ENCODE measurements around the gene TMEM81.

Gene TMEM81

GRCh38 chr1:205068001-205068400 is 16.3 kb downstream of the TMEM81 start:
- Histone ChIP-seq H3K9ac (ENCODE audit: low read length) (no peak overlapping the region), H3K9me3 (ENCODE audit: control insufficient read depth, insufficient read depth, low read depth, low read length) (no peaks in the 10 kb centered on the region), H3K27me3 (ENCODE audit: control insufficient read depth, insufficient read depth, low read length) (peaks cover 3% of the 10 kb centered on the region; the same call in 1 of the 2 replicates), H3K27ac (ENCODE audit: low read depth, low read length) (no peak overlapping the region), H3K4me3 (ENCODE audit: low read depth, low read length) (no peak overlapping the region), H3K4me1 (ENCODE audit: control insufficient read depth, insufficient read depth, low read length) (0 out of 2 replicates have a peak, but pooled peaks cover 2% of the 10 kb centered on the region), H3K36me3 (ENCODE audit: control insufficient read depth, insufficient read depth, low read length) (no peaks in the 10 kb centered on the region)

- Histone ChIP-seq H3K9me3 (ENCODE audit: control insufficient read depth, insufficient read depth, low read depth, low read length) (no peaks in the 10 kb centered on the region), H3K4me1 (ENCODE audit: control insufficient read depth, insufficient read depth, low read length) (peaks cover 3% of the 10 kb centered on the region; the same call in 1 of the 2 replicates), H3K9ac (ENCODE audit: low read length) (no peak overlapping the region), H3K27ac (ENCODE audit: low read depth, low read length) (no peak overlapping the region), H3K27me3 (ENCODE audit: control insufficient read depth, insufficient read depth, low read length) (peaks cover 3% of the 10 kb centered on the region; the same call in 1 of the 2 replicates), H3K4me3 (ENCODE audit: low read depth, low read length) (no peak overlapping the region), H3K36me3 (ENCODE audit: control insufficient read depth, insufficient read depth, low read length) (no peaks in the 10 kb centered on the region)
Observed at GRCh38 chr1:205067031-205067430, 17.2 kb downstream of the TMEM81 start.

- Histone ChIP-seq H3K9me3 (ENCODE audit: control insufficient read depth, insufficient read depth, low read depth, low read length) (no peaks in the 10 kb centered on the region), H3K36me3 (ENCODE audit: control insufficient read depth, insufficient read depth, low read length) (no peaks in the 10 kb centered on the region), H3K27me3 (ENCODE audit: control insufficient read depth, insufficient read depth, low read length) (peaks cover 3% of the 10 kb centered on the region; the same call in 1 of the 2 replicates), H3K4me1 (ENCODE audit: control insufficient read depth, insufficient read depth, low read length) (peaks cover 6% of the 10 kb centered on the region; the same call in 1 of the 2 replicates), H3K9ac (ENCODE audit: low read length) (no peak overlapping the region), H3K27ac (ENCODE audit: low read depth, low read length) (no peak overlapping the region), H3K4me3 (ENCODE audit: low read depth, low read length) (no peak overlapping the region)
Observed at GRCh38 chr1:205066141-205066818, 18.0 kb downstream of the TMEM81 start.

- Histone ChIP-seq H3K27ac (ENCODE audit: low read depth, low read length) (no peak overlapping the region), H3K4me1 (ENCODE audit: control insufficient read depth, insufficient read depth, low read length) (peaks cover 4% of the 10 kb centered on the region; the same call in 1 of the 2 replicates), H3K36me3 (ENCODE audit: control insufficient read depth, insufficient read depth, low read length) (no peaks in the 10 kb centered on the region), H3K9ac (ENCODE audit: low read length) (no peak overlapping the region), H3K4me3 (ENCODE audit: low read depth, low read length) (no peak overlapping the region), H3K9me3 (ENCODE audit: control insufficient read depth, insufficient read depth, low read depth, low read length) (no peaks in the 10 kb centered on the region), H3K27me3 (ENCODE audit: control insufficient read depth, insufficient read depth, low read length) (peaks cover 3% of the 10 kb centered on the region; the same call in 1 of the 2 replicates)
Observed at GRCh38 chr1:205065666-205066065, 18.6 kb downstream of the TMEM81 start.

GRCh38 chr1:205064741-205065316 is 19.4 kb downstream of the TMEM81 start:
- Histone ChIP-seq H3K27me3 (ENCODE audit: control insufficient read depth, insufficient read depth, low read length) (peaks cover 3% of the 10 kb centered on the region; the same call in 1 of the 2 replicates), H3K9ac (ENCODE audit: low read length) (no peak overlapping the region), H3K36me3 (ENCODE audit: control insufficient read depth, insufficient read depth, low read length) (no peaks in the 10 kb centered on the region), H3K9me3 (ENCODE audit: control insufficient read depth, insufficient read depth, low read depth, low read length) (no peaks in the 10 kb centered on the region), H3K4me1 (ENCODE audit: control insufficient read depth, insufficient read depth, low read length) (peaks cover 4% of the 10 kb centered on the region; the same call in 1 of the 2 replicates), H3K27ac (ENCODE audit: low read depth, low read length) (no peak overlapping the region), H3K4me3 (ENCODE audit: low read depth, low read length) (no peak overlapping the region)

GRCh38 chr1:205064301-205064700 is 20.0 kb downstream of the TMEM81 start:
- no peak overlapping the region for H3K27ac ChIP-seq (ENCODE audit: low read depth, low read length)
- no peak overlapping the region for H3K9ac ChIP-seq (ENCODE audit: low read length)

GRCh38 chr1:205062895-205063294 is 21.4 kb downstream of the TMEM81 start:
- Histone ChIP-seq H3K9me3 (ENCODE audit: control insufficient read depth, insufficient read depth, low read depth, low read length) (no peaks in the 10 kb centered on the region), H3K9ac (ENCODE audit: low read length) (no peak overlapping the region), H3K4me1 (ENCODE audit: control insufficient read depth, insufficient read depth, low read length) (peaks cover 4% of the 10 kb centered on the region; the same call in 1 of the 2 replicates), H3K36me3 (ENCODE audit: control insufficient read depth, insufficient read depth, low read length) (no peaks in the 10 kb centered on the region), H3K27me3 (ENCODE audit: control insufficient read depth, insufficient read depth, low read length) (peaks cover 3% of the 10 kb centered on the region; the same call in 1 of the 2 replicates), H3K27ac (ENCODE audit: low read depth, low read length) (no peak overlapping the region), H3K4me3 (ENCODE audit: low read depth, low read length) (no peak overlapping the region)

More at GRCh38 chr1:205064301-205064700, 20.0 kb downstream of the TMEM81 start:
- Histone ChIP-seq H3K4me3 (ENCODE audit: low read depth, low read length) (no peak overlapping the region), H3K9me3 (ENCODE audit: control insufficient read depth, insufficient read depth, low read depth, low read length) (no peaks in the 10 kb centered on the region), H3K4me1 (ENCODE audit: control insufficient read depth, insufficient read depth, low read length) (peaks cover 4% of the 10 kb centered on the region; the same call in 1 of the 2 replicates), H3K27me3 (ENCODE audit: control insufficient read depth, insufficient read depth, low read length) (peaks cover 3% of the 10 kb centered on the region; the same call in 1 of the 2 replicates), H3K36me3 (ENCODE audit: control insufficient read depth, insufficient read depth, low read length) (no peaks in the 10 kb centered on the region)

GRCh38 chr1:205062319-205062718 is 21.9 kb downstream of the TMEM81 start:
- Histone ChIP-seq H3K36me3 (ENCODE audit: control insufficient read depth, insufficient read depth, low read length) (no peaks in the 10 kb centered on the region), H3K9ac (ENCODE audit: low read length) (no peak overlapping the region), H3K27ac (ENCODE audit: low read depth, low read length) (no peak overlapping the region), H3K27me3 (ENCODE audit: control insufficient read depth, insufficient read depth, low read length) (peaks cover 3% of the 10 kb centered on the region; the same call in 1 of the 2 replicates), H3K4me3 (ENCODE audit: low read depth, low read length) (no peak overlapping the region), H3K4me1 (ENCODE audit: control insufficient read depth, insufficient read depth, low read length) (peaks cover 4% of the 10 kb centered on the region; the same call in 1 of the 2 replicates), H3K9me3 (ENCODE audit: control insufficient read depth, insufficient read depth, low read depth, low read length) (no peaks in the 10 kb centered on the region)

GRCh38 chr1:205061665-205062069 is 22.6 kb downstream of the TMEM81 start:
- Histone ChIP-seq H3K27me3 (ENCODE audit: control insufficient read depth, insufficient read depth, low read length) (peaks cover 5% of the 10 kb centered on the region; the same call in 1 of the 2 replicates), H3K4me1 (ENCODE audit: control insufficient read depth, insufficient read depth, low read length) (peaks cover 4% of the 10 kb centered on the region; the same call in 1 of the 2 replicates), H3K27ac (ENCODE audit: low read depth, low read length) (no peak overlapping the region), H3K9ac (ENCODE audit: low read length) (no peak overlapping the region), H3K9me3 (ENCODE audit: control insufficient read depth, insufficient read depth, low read depth, low read length) (no peaks in the 10 kb centered on the region), H3K36me3 (ENCODE audit: control insufficient read depth, insufficient read depth, low read length) (no peaks in the 10 kb centered on the region), H3K4me3 (ENCODE audit: low read depth, low read length) (no peak overlapping the region)

GRCh38 chr1:205061227-205061626 is 23.0 kb downstream of the TMEM81 start:
- Histone ChIP-seq H3K9me3 (ENCODE audit: control insufficient read depth, insufficient read depth, low read depth, low read length) (no peaks in the 10 kb centered on the region), H3K36me3 (ENCODE audit: control insufficient read depth, insufficient read depth, low read length) (no peaks in the 10 kb centered on the region), H3K27ac (ENCODE audit: low read depth, low read length) (no peak overlapping the region), H3K4me3 (ENCODE audit: low read depth, low read length) (no peak overlapping the region), H3K9ac (ENCODE audit: low read length) (no peak overlapping the region), H3K4me1 (ENCODE audit: control insufficient read depth, insufficient read depth, low read length) (peaks cover 4% of the 10 kb centered on the region; the same call in 1 of the 2 replicates), H3K27me3 (ENCODE audit: control insufficient read depth, insufficient read depth, low read length) (peaks cover 8% of the 10 kb centered on the region; the same call in 1 of the 2 replicates)

- Histone ChIP-seq H3K4me3 (ENCODE audit: low read depth, low read length) (no peak overlapping the region), H3K4me1 (ENCODE audit: control insufficient read depth, insufficient read depth, low read length) (peaks cover 4% of the 10 kb centered on the region; the same call in 1 of the 2 replicates), H3K9ac (ENCODE audit: low read length) (no peak overlapping the region), H3K27ac (ENCODE audit: low read depth, low read length) (no peak overlapping the region), H3K27me3 (ENCODE audit: control insufficient read depth, insufficient read depth, low read length) (peaks cover 8% of the 10 kb centered on the region; the same call in 1 of the 2 replicates), H3K36me3 (ENCODE audit: control insufficient read depth, insufficient read depth, low read length) (no peaks in the 10 kb centered on the region), H3K9me3 (ENCODE audit: control insufficient read depth, insufficient read depth, low read depth, low read length) (no peaks in the 10 kb centered on the region)
Observed at GRCh38 chr1:205060746-205061145, 23.5 kb downstream of the TMEM81 start.
